Stimulated activated CD8-positive, alpha-beta memory T cell treated with anti-CD3 and anti-CD28 coated beads, Interleukin-4, amount 100 ng/mL, for 48 hours (primary cell): Measurements from ENCODE around the gene TRIOBP.
"Not testable (repeated sequence)": the region's sequence is repeated elsewhere in the genome, so short reads cannot be mapped to it uniquely, and the experiment has no call there.

Experiments
- DNase-seq: peaks from one replicate; pipeline ENCODE4 v3.0.0-alpha.2; 2020

TRIOBP gene

GRCh38 chr22:37696657-37697537 is at the start of gene TRIOBP:
Gene TRIOBP, plus strand, starts transcription at chr22:37697048. Its CDS starts 4,318 bp downstream, at chr22:37701366.
- DNase-seq: peak; percentile 94

- DNase-seq: no peak
Observed at GRCh38 chr22:37647317-37647716, 49.5 kb upstream of the TRIOBP start.

- no peak for DNase-seq
Observed at GRCh38 chr22:37647928-37648327, 48.9 kb upstream of the TRIOBP start.

GRCh38 chr22:37650463-37651136 is 46.2 kb upstream of the TRIOBP start:
- DNase-seq: no peak

GRCh38 chr22:37654563-37655251 is 42.1 kb upstream of the TRIOBP start:
- no peak for DNase-seq

GRCh38 chr22:37655252-37655563 is 41.6 kb upstream of the TRIOBP start:
- no peak for DNase-seq

GRCh38 chr22:37656583-37656982 is 40.3 kb upstream of the TRIOBP start:
- DNase-seq: not testable (repeated sequence)

- DNase-seq: peak; percentile 28
Observed at GRCh38 chr22:37657590-37658132, 39.2 kb upstream of the TRIOBP start.

- DNase-seq: peak; percentile 99
Observed at GRCh38 chr22:37658133-37659065, 38.4 kb upstream of the TRIOBP start, which contains the start of gene PDXP. Gene PDXP, plus strand, starts transcription at chr22:37658723. Its CDS starts 60 bp downstream, at chr22:37658783.

- peak; percentile 52 for DNase-seq
Observed at GRCh38 chr22:37659066-37659896, 37.6 kb upstream of the TRIOBP start.

- DNase-seq: no peak
Observed at GRCh38 chr22:37659897-37660708, 36.7 kb upstream of the TRIOBP start.

- no peak for DNase-seq
Observed at GRCh38 chr22:37660709-37661045, 36.2 kb upstream of the TRIOBP start.

- DNase-seq: no peak
Observed at GRCh38 chr22:37661160-37661924, 35.5 kb upstream of the TRIOBP start.

- DNase-seq: no peak
Observed at GRCh38 chr22:37662039-37662438, 34.8 kb upstream of the TRIOBP start.

GRCh38 chr22:37663521-37664140 is 33.2 kb upstream of the TRIOBP start:
- no peak for DNase-seq

- DNase-seq: no peak
Observed at GRCh38 chr22:37664249-37665101, 32.4 kb upstream of the TRIOBP start.

- DNase-seq: no peak
Observed at GRCh38 chr22:37665487-37665886, 31.4 kb upstream of the TRIOBP start.

- no peak for DNase-seq
Observed at GRCh38 chr22:37669586-37669985, 27.3 kb upstream of the TRIOBP start.
